MM.1S (cell line): ENCODE measurements around the gene XYLT1.

ENCODE experiments used
- DNase-seq: peaks from one replicate; pipeline ENCODE4 v3.0.0-alpha.2; 2015
- H2AFZ ChIP-seq: fragments of 300-600 bp; sonication (generic); 2 replicates; pipeline ENCODE4 v1.6.0; 2016; ENCODE audit warnings: antibody characterized with exemption, low read length
- H3F3A ChIP-seq: fragments of 300-600 bp; sonication (generic); 2 replicates; pipeline ENCODE4 v1.6.1; 2016; ENCODE audit warnings: mild to moderate bottlenecking, antibody characterized with exemption, low read length, moderate library complexity, mixed read lengths; ENCODE audit not compliant: insufficient read depth
- H3K27ac ChIP-seq: fragments of 300-600 bp; sonication (generic); 2 replicates; pipeline ENCODE4 v1.5.1; 2016; ENCODE audit warnings: mild to moderate bottlenecking, low read length
- H3K27me3 ChIP-seq: fragments of 300-600 bp; sonication (generic); replicated peaks from 2 replicates; pipeline ENCODE4 v1.6.0; 2016; ENCODE audit warnings: low read length; ENCODE audit not compliant: insufficient read depth
- H3K36me3 ChIP-seq: fragments of 300-600 bp; sonication (generic); replicated peaks from 2 replicates; pipeline ENCODE4 v1.6.1; 2016; ENCODE audit warnings: mild to moderate bottlenecking, low read length, mixed read lengths; ENCODE audit not compliant: insufficient read depth
- H3K4me1 ChIP-seq: fragments of 300-600 bp; sonication (generic); 2 replicates; pipeline ENCODE4 v1.6.1; 2016; ENCODE audit warnings: low read length, mixed read lengths
- H3K4me2 ChIP-seq: fragments of 300-600 bp; sonication (generic); 2 replicates; pipeline ENCODE4 v1.6.0; 2016; ENCODE audit warnings: low read depth, low read length
- H3K4me3 ChIP-seq: fragments of 300-600 bp; sonication (generic); 2 replicates; pipeline ENCODE4 v1.5.1; 2016; ENCODE audit warnings: low read length, mixed read lengths
- H3K79me2 ChIP-seq: fragments of 300-600 bp; sonication (generic); 2 replicates; pipeline ENCODE4 v1.6.1; 2016; ENCODE audit warnings: mixed run types, low read length, mixed read lengths
- H3K9ac ChIP-seq: fragments of 300-600 bp; sonication (generic); 2 replicates; pipeline ENCODE4 v1.6.1; 2016; ENCODE audit warnings: low read length, mixed read lengths
- H3K9me2 ChIP-seq: fragments of 300-600 bp; sonication (generic); replicated peaks from 2 replicates; pipeline ENCODE4 v1.6.1; 2016; ENCODE audit warnings: mild to moderate bottlenecking, low read length, mixed read lengths; ENCODE audit not compliant: insufficient read depth
- H3K9me3 ChIP-seq: fragments of 300-600 bp; sonication (generic); replicated peaks from 2 replicates; pipeline ENCODE4 v1.6.1; 2016; ENCODE audit warnings: mild to moderate bottlenecking, low read length, mixed read lengths; ENCODE audit not compliant: insufficient read depth
- H4K20me1 ChIP-seq: fragments of 300-600 bp; sonication (generic); 2 replicates; pipeline ENCODE4 v1.6.1; 2016; ENCODE audit warnings: mild to moderate bottlenecking, low read length, moderate library complexity, mixed read lengths; ENCODE audit not compliant: insufficient read depth
- CTCF ChIP-seq: fragments of 300-600 bp; sonication (generic); IDR thresholded peaks from 2 replicates; pipeline ENCODE4 v1.5.1; 2016; ENCODE audit warnings: antibody characterized with exemption, low read length, mixed read lengths
- EZH2 ChIP-seq: fragments of 300-600 bp; sonication (generic); optimal IDR thresholded peaks from 2 replicates; pipeline ENCODE3; 2017; ENCODE audit warnings: low read depth, mild to moderate bottlenecking, antibody characterized with exemption, low read length, mixed read lengths
- EZH2phosphoT487 ChIP-seq: fragments of 300-600 bp; sonication (generic); IDR thresholded peaks from 2 replicates; pipeline ENCODE4 v1.6.1; 2018; ENCODE audit warnings: antibody characterized with exemption, low read length

The XYLT1 gene

GRCh38 chr16:17503331-17503730 lies 32.6 kb upstream of the XYLT1 start:
- H3F3A ChIP-seq = no peaks in the 10 kb centered on the region
- H3K79me2 ChIP-seq = no peaks in the 10 kb centered on the region
- H3K9ac ChIP-seq = no peak overlapping the region
- H3K4me2 ChIP-seq = no peak overlapping the region
- H3K4me3 ChIP-seq = no peak overlapping the region
- H3K9me3 ChIP-seq = no peaks in the 10 kb centered on the region
- no peak overlapping the region for H3K27ac ChIP-seq
- no peaks in the 10 kb centered on the region for H3K9me2 ChIP-seq
- no peaks in the 10 kb centered on the region for H3K4me1 ChIP-seq
- DNase-seq = no peak
- H4K20me1 ChIP-seq = no peaks in the 10 kb centered on the region
- no peak for TF ChIP-seq CTCF
- TF ChIP-seq EZH2 = no peak
- TF ChIP-seq EZH2phosphoT487 = no peak
- no peaks in the 10 kb centered on the region for H3K36me3 ChIP-seq
- H3K27me3 ChIP-seq = no peaks in the 10 kb centered on the region
- no peak overlapping the region for H2AFZ ChIP-seq

- Histone ChIP-seq H3K9ac (no peak overlapping the region), H3K27me3 (no peaks in the 10 kb centered on the region), H3K9me2 (no peaks in the 10 kb centered on the region), H3K9me3 (no peaks in the 10 kb centered on the region), H3K79me2 (no peaks in the 10 kb centered on the region), H2AFZ (no peak overlapping the region), H3K36me3 (no peaks in the 10 kb centered on the region), H3K27ac (no peak overlapping the region), H3F3A (no peaks in the 10 kb centered on the region), H3K4me2 (no peak overlapping the region), H3K4me1 (no peaks in the 10 kb centered on the region), H3K4me3 (no peak overlapping the region), H4K20me1 (no peaks in the 10 kb centered on the region)
- TF ChIP-seq EZH2phosphoT487 = no peak
- TF ChIP-seq CTCF = no peak
- TF ChIP-seq EZH2 = no peak
- DNase-seq = no peak
Measured at GRCh38 chr16:17501321-17501720, 30.6 kb upstream of the XYLT1 start.

GRCh38 chr16:17499223-17499902 lies 28.6 kb upstream of the XYLT1 start:
- no peak for DNase-seq
- Histone ChIP-seq H3K4me2 (no peak overlapping the region), H3K9me3 (no peaks in the 10 kb centered on the region), H3K4me3 (no peak overlapping the region), H2AFZ (no peak overlapping the region), H3K27me3 (no peaks in the 10 kb centered on the region), H3K79me2 (no peaks in the 10 kb centered on the region), H3K27ac (no peak overlapping the region), H3F3A (no peaks in the 10 kb centered on the region), H3K9me2 (no peaks in the 10 kb centered on the region), H3K36me3 (no peaks in the 10 kb centered on the region), H4K20me1 (no peaks in the 10 kb centered on the region), H3K9ac (no peak overlapping the region), H3K4me1 (no peaks in the 10 kb centered on the region)
- TF ChIP-seq EZH2 = no peak
- no peak for TF ChIP-seq CTCF
- no peak for TF ChIP-seq EZH2phosphoT487
